A549 (cell line): Measurements from ENCODE around the gene PARP12.

Source experiments
- CHD2 ChIP-seq: fragments of 150-350 bp; IDR thresholded peaks from 2 replicates; pipeline ENCODE4 v1.6.1; 2014; ENCODE audit warnings: low read length; ENCODE audit not compliant: partially characterized antibody
- CTCF ChIP-seq: fragments of >200 bp; sonication (Bioruptor Twin); formaldehyde crosslinking; IDR thresholded peaks from 3 replicates; pipeline ENCODE4 v1.5.1; 2016
- EP300 ChIP-seq, 2 experiments: fragments of >200 bp; sonication (Bioruptor Twin); formaldehyde crosslinking; IDR thresholded peaks; 2 replicates in 1 of 2; 3 replicates in 1 of 2; pipeline ENCODE4 v1.6.1; 2016 to 2017
- HDAC2 ChIP-seq: fragments of 200-600 bp; sonication (generic); IDR thresholded peaks from 2 replicates; pipeline ENCODE4 v1.6.1; 2016
- JUNB ChIP-seq: fragments of >200 bp; sonication (Bioruptor Twin); formaldehyde crosslinking; IDR thresholded peaks from 2 replicates; pipeline ENCODE4 v1.6.1; 2016
- MYC ChIP-seq: IDR thresholded peaks from 2 replicates; pipeline ENCODE4 v1.6.1; 2012; ENCODE audit warnings: mild to moderate bottlenecking, inconsistent platforms, low read length, improper control_type of control experiment, borderline replicate concordance
- POLR2A ChIP-seq: IDR thresholded peaks from 2 replicates; pipeline ENCODE4 v1.6.1; 2012; ENCODE audit warnings: mild to moderate bottlenecking, low read length
- RCOR1 ChIP-seq: fragments of 150-350 bp; IDR thresholded peaks from 2 replicates; pipeline ENCODE4 v1.6.1; 2014; ENCODE audit warnings: antibody characterized with exemption, low read length, low read depth
- REST ChIP-seq: fragments of 200-600 bp; sonication (generic); IDR thresholded peaks from 2 replicates; pipeline ENCODE4 v1.6.1; 2016; ENCODE audit warnings: antibody characterized with exemption, mild to moderate bottlenecking, moderate library complexity
- TP53 ChIP-seq: fragments of 250-450 bp; sonication (Bioruptor Pico); IDR thresholded peaks from 2 replicates; pipeline ENCODE4 v1.5.0; 2021; ENCODE audit warnings: mild to moderate bottlenecking, moderate library complexity
- ZC3H11A ChIP-seq: fragments of 450-650 bp; IDR thresholded peaks from 2 replicates; pipeline ENCODE4 v1.6.1; 2014; ENCODE audit warnings: antibody characterized with exemption, mild to moderate bottlenecking
- ZFP36 ChIP-seq: fragments of 450-650 bp; IDR thresholded peaks from 2 replicates; pipeline ENCODE4 v1.6.1; 2014; ENCODE audit warnings: borderline replicate concordance; ENCODE audit not compliant: partially characterized antibody
- TF ChIP-seq, protein P1 (sequence below): fragments of 450-650 bp; IDR thresholded peaks from 2 replicates; pipeline ENCODE4 v1.6.1; 2014; ENCODE audit warnings: antibody characterized with exemption
- TF ChIP-seq, protein P2 (sequence below): IDR thresholded peaks from 2 replicates; pipeline ENCODE4 v1.6.1; 2012

DNA sequence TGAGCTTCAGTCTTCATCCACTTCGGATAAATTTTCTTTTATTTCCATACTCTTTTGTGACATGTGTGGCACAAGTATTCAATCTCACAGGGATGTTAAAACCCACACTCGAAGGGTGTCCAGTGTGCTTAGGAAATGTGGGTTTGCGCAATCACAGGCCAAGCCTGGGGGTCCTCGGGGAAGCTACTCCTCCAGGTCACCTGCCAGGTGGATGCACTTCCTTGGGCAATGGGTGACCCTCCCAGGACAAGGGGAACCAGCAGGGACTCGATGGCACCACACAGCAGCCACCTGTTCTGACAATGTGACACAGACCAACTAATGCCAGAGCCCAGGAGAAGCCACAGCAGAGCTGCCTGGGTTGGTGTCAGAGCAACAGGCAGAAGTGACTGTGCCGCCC lies 39.0 kb downstream of the PARP12 start:
- TF ChIP-seq ZFP36 (no peak), CTCF (no peak), CHD2 (no peak), MYC (no peak), ZC3H11A (no peak), EP300 (IDR thresholded peaks at IDR 0.05) (no peak), HDAC2 (no peak), RCOR1 (no peak), TP53 (no peak), JUNB (no peak), REST (no peak), POLR2A (no peak)
- TF ChIP-seq, protein P1, sequence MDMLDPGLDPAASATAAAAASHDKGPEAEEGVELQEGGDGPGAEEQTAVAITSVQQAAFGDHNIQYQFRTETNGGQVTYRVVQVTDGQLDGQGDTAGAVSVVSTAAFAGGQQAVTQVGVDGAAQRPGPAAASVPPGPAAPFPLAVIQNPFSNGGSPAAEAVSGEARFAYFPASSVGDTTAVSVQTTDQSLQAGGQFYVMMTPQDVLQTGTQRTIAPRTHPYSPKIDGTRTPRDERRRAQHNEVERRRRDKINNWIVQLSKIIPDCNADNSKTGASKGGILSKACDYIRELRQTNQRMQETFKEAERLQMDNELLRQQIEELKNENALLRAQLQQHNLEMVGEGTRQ, result no peak
- TF ChIP-seq, protein P2, sequence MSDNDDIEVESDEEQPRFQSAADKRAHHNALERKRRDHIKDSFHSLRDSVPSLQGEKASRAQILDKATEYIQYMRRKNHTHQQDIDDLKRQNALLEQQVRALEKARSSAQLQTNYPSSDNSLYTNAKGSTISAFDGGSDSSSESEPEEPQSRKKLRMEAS, result no peak
